T-helper 1 cell treated with Interleukin-12 subunit alpha and Interleukin-12 subunit beta and Interleukin-4 antibody, amounts not matched to agents 30 ng/mL and 1 ng/mL, for 36 hours (primary cell): ENCODE results near the gene PGGT1B. TPM values are rescaled to one million over a fixed set of nuclear protein-coding genes. Genes with fewer than 3 reads are reported as not detected.

Experiments used
- intact Hi-C: fragments of 100-400 bp; cut with micrococcal nuclease; formaldehyde crosslinking; loops from one replicate; pipeline ENCODE4 v1.15.1; 2024
- total RNA-seq: library from RNA; stranded (reverse); gene quantifications from 2 replicates; pipeline ENCODE4 v1.2.3, GENCODE V29; 2022

Gene PGGT1B
- total RNA-seq, 1 donor from 2014 or later = 44.8 TPM

- intact Hi-C loops = loop anchor here (1.0 to 2.0 kb wide), 7 partner anchors 34 to 823 kb away; partner anchors contain the start of genes AP3S1, ATG12, CCDC112 and COMMD10
Measured at GRCh38 chr5:115262011-115262320, 711 bp downstream of the PGGT1B start.

- intact Hi-C loops = no loop called here
Measured at GRCh38 chr5:115260248-115260647, 2.4 kb downstream of the PGGT1B start.

GRCh38 chr5:115257981-115258380 lies 4.7 kb downstream of the PGGT1B start:
- intact Hi-C loops = no loop called here

GRCh38 chr5:115249379-115249778 lies 13.3 kb downstream of the PGGT1B start:
- intact Hi-C loops = loop anchor here (10.0 kb wide), 1 partner anchor 795 kb away; no protein-coding TSS in a partner anchor

GRCh38 chr5:115246361-115246991 lies 16.2 kb downstream of the PGGT1B start:
- intact Hi-C loops = loop anchor here (1.0 to 10.0 kb wide), 7 partner anchors 66 to 1634 kb away; no protein-coding TSS in a partner anchor

- intact Hi-C loops = loop anchor here (10.0 kb wide), 1 partner anchor 789 kb away; no protein-coding TSS in a partner anchor
Measured at GRCh38 chr5:115243412-115243811, 19.3 kb downstream of the PGGT1B start.

- intact Hi-C loops = loop anchor here (10.0 kb wide), 1 partner anchor 787 kb away; no protein-coding TSS in a partner anchor
Measured at GRCh38 chr5:115241881-115242642, 20.6 kb downstream of the PGGT1B start.

- intact Hi-C loops = no loop called here
Measured at GRCh38 chr5:115237066-115237465, 25.6 kb downstream of the PGGT1B start.

GRCh38 chr5:115236599-115236998 lies 26.1 kb downstream of the PGGT1B start:
- intact Hi-C loops = no loop called here

- intact Hi-C loops = no loop called here
Measured at GRCh38 chr5:115231598-115231997, 31.1 kb downstream of the PGGT1B start.

GRCh38 chr5:115229606-115230005 lies 33.1 kb downstream of the PGGT1B start:
- intact Hi-C loops = no loop called here

GRCh38 chr5:115227281-115227680 lies 35.4 kb downstream of the PGGT1B start:
- intact Hi-C loops = no loop called here

- intact Hi-C loops = no loop called here
Measured at GRCh38 chr5:115214541-115214940, 48.1 kb downstream of the PGGT1B start.

- intact Hi-C loops = loop anchor here (1.0 to 2.0 kb wide), 5 partner anchors 27 to 336 kb away; partner anchors contain the start of genes CCDC112, FEM1C and PGGT1B
Measured at GRCh38 chr5:115209279-115209678, 53.4 kb downstream of the PGGT1B start.

- intact Hi-C loops = no loop called here
Measured at GRCh38 chr5:115202952-115203351, 59.7 kb downstream of the PGGT1B start.

- intact Hi-C loops = no loop called here
Measured at GRCh38 chr5:115196161-115196560, 66.5 kb downstream of the PGGT1B start.

GRCh38 chr5:115194676-115195075 lies 68.0 kb downstream of the PGGT1B start:
- intact Hi-C loops = no loop called here

GRCh38 chr5:115193295-115193694 lies 69.4 kb downstream of the PGGT1B start:
- intact Hi-C loops = no loop called here

GRCh38 chr5:115192098-115192497 lies 70.6 kb downstream of the PGGT1B start:
- intact Hi-C loops = no loop called here

- intact Hi-C loops = no loop called here
Measured at GRCh38 chr5:115191474-115192031, 71.1 kb downstream of the PGGT1B start.

- intact Hi-C loops = no loop called here
Measured at GRCh38 chr5:115190388-115190787, 72.3 kb downstream of the PGGT1B start.

- intact Hi-C loops = no loop called here
Measured at GRCh38 chr5:115189866-115190265, 72.8 kb downstream of the PGGT1B start.
